NCI-H1048 (cell line): Measurements from ENCODE around the gene CGREF1.

Experiments
- DNase-seq: peaks from one replicate; lab custom pipeline; 2025; lab: John Stamatoyannopoulos, UW

CGREF1 gene

DNA sequence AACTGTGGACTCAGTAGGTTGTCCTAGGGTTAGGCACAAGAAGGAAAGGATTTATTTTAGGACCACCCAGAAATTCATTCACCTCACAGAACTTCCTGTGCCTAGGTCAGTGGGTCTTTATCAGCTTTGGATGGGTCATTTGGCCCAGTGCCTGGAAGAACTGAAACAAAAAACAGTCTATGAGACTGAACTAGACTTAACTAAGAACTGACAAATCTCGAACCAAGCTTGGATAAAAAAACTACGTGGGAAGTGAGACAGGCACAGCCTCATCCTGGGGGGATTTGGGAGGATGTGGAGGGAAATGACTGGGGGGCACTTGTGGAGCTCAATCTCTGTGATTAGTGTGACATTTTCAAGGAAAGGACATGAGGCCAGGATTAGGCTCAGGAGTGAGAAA, 45.1 kb downstream of the CGREF1 start:
- no peak for DNase-seq

DNA sequence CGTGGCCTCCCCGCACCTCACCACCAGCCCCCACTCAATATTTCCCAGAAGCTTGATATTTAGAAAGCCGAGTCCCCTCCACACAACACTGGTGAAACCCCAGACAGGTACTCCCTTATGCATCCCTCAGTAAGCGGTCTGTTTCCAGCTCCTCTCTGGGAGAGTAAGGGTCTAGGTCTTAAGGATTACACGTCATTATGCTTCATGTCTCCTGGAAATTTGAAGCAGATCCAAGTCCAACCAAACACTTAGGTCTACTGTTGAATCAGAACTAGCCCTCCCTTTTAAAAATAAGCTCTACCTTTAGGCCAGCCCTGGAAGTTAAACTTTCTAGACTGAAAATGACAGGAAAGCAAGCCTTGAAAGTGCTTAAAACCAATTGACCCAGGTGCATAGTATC, 46.0 kb downstream of the CGREF1 start:
- DNase-seq = no peak

DNA sequence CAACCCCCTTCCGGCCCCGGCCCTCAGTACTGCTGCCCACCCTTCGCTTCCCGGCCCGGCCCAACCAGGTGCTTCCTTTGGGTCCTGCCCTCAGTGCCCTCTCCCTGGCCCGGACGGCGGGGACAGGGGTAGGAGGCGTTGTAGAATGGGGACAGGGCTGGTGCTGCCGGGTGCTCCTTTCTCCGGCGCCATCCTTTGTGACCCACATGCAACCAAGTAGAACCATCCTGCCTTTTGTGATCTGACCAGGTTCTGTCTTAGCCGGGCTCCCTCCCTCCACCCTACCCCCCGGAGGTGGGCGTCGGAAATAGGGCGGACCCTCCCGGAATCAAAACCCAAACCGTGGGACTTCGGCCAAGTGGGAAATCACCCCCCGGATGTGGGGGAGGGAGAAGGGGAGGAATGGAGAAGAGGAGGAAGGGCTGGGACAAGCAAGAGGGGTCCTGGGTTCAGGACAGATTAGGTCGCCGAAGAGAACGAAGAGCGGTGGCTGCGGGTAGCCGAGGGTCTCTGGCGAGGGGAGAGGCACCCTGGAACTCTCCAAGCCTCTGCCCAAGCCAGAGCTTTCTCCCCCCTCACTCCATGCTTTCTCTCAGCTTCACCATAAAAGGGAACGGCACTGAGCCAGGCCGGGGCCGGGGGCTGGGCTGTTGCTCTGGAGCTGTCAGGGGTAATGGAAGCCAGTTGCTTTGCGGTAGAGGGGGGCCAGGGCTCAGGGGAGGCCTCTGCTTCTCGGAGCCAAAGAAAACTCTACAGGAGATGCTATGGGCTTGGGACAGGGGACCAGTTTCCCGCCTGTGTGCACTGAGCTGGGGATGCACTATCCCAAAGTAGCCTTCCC, 46.7 kb downstream of the CGREF1 start:
- no peak for DNase-seq

DNA sequence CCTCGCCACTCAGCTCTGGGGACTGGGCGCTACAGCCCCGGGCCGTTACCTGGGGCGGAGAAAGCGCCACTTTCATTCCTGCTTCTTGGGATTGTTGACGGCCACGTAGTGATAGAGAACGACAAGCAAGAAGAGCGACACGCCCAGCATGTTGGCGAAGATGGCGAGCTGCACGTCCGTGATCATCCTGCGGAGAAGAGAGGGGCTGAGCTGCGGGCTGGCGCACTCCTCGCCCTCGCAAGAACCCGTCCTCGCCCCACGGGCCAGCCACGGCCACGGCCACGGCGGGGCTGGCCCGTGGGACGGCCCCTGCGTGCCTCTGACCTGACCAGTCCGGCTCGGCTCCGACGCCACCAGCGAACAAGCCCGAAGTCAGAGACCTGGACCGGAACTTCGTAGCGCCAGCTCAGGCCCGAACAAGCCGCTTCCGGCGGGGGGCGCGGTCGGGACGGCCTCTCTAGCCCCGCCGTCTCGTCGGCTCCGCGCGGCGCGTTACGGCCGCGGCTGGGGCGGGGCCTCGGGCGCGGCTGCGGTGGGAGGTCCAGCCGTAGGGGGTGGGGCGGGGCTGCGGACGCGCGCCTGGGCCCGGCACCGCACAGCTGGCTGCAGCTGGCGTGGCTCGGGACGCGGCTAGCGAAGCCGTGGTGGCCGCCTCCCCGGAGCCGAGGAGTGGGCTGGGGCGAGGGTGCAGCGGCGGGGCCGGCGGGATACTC, 47.5 kb downstream of the CGREF1 start, which contains the start of gene OST4:
Gene OST4 (minus strand): TSS at position 378 of the 713 bp plus-strand sequence.
- DNase-seq = peak; percentile 51

DNA sequence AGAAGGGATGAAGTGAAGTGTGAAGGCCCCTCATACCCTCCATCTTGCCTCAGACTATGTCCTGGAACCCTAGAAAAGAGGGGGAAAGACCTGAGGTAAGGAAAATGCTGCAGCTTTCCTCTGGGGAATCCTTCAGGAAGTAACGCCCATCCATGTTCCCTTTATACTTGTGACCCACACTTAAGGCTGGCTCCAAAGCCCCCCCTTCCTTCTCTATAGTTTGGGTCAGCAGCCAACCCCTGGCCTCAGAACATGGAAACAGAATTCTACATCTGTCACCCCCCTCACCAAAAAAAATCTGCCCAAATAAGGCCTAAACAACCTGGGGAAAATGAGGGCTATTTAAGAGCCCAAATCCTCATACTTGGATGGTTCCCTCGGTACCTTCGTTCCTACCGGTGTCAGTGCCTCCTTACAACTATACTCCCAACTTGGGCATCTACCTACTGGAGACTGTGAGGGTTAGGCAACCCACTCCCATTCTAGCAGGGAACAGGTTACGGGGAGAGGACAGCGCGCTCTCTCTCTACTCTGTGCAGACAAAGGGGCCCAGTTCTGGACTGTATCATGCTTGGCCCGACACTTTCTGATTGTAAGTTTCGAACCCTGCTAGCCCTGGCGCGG, 48.2 kb downstream of the CGREF1 start:
- no peak for DNase-seq

DNA sequence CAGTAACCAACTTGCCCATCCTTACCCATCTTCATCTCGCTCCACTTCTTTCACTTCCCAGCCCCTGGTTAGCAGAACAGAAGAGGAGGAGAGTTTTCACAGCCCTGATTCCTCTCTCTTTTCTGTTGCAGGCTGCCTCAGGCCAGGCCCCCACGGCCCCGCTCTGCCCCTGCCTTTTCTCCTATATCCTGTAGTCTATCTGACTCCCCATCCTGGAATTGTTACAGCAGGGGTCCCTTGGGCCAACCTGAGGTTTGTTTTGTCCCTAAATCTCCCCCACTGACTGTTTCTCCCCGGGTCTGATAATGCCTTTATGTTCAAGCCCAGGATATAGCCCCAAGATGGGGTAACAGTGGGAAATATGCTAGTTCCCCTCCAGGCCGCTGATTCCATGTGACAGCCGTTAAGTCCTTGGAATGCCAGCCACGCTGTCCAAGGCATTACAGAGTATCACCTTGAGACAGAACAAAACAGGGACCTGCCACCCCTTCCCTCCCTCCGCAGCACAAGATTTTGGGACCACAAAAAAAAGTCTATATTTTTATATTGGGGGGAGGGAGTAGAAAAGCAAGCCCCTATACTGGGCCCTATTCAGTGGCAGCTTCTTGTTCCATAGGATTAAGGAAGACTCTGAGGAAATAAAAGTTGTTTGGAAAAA, 48.8 kb downstream of the CGREF1 start:
- DNase-seq = no peak

DNA sequence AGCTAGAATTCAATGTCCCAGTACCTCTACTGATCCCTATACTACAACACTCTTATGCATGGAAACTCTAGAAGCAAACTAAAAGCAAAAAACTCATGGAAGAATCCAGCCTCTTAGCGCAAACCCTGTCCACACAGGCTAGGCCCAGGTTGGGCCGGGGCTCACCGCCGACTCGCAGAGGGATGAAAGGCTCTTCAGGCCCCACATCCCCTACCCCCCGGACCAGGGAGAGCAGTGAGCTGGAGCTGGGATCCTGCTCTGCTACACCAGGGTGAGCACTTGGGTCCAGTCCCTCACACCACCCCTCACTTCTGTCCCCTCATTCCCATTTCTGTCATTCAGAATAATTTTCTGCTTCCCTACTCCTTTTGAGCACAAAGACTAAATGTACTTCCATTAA, 49.5 kb downstream of the CGREF1 start:
- DNase-seq = no peak

DNA sequence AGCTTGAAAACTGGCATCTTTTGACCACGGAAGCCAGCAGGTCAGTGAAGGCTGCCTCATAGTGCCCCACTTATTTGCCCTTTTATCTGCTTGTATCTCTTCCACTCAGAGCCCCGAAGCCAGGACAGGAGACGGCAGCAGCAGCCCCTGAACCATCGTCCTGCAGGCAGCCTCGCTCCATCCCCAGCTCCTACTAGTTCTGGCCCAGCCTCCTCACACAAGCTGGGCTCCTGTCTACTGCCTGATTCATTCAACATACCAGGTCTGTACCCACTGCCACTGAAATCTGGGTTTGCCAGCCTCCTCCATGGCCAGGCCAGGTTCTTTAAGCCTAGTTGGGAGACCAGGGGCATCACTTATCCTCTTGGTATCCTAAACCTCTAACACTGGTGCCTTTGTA, 51.5 kb downstream of the CGREF1 start:
- no peak for DNase-seq

DNA sequence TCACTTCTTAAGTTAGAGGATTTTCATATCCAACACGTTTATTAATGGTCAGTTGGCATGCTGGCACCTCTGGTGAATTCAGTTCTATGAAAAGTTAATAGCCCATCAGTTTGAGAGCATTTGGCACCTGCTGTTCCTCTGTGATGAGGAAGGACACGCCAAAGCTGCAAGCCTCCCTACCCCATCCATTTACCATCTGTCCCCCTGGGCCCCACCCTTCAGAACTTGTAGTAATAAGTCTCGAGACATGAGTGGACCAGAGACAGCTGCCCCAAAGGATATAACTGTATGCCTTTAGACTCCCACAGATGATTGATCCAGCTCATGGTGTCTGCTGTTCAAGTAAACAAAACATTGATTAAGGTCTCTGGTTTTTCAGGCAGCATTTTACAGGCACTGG, 53.8 kb downstream of the CGREF1 start:
- DNase-seq = no peak

DNA sequence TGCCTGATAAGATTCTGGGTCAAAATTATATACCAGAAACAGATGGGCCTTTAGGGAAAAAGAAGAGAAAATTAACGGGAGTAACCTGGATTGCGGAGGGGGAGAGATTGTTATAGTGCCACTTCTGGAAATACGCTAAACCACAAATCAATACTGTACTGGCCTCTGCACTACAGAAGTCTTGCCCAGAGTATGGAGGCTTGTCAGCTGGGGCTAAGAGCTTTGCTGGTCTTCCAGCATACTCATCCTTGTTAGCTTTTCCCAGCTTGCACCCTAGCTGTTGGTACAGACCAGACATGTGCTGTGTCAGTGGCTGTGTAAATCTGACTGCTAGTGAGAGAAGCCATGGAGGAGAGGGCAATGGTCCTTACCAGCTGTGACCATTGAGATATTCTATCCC, 58.6 kb downstream of the CGREF1 start:
- DNase-seq = no peak

DNA sequence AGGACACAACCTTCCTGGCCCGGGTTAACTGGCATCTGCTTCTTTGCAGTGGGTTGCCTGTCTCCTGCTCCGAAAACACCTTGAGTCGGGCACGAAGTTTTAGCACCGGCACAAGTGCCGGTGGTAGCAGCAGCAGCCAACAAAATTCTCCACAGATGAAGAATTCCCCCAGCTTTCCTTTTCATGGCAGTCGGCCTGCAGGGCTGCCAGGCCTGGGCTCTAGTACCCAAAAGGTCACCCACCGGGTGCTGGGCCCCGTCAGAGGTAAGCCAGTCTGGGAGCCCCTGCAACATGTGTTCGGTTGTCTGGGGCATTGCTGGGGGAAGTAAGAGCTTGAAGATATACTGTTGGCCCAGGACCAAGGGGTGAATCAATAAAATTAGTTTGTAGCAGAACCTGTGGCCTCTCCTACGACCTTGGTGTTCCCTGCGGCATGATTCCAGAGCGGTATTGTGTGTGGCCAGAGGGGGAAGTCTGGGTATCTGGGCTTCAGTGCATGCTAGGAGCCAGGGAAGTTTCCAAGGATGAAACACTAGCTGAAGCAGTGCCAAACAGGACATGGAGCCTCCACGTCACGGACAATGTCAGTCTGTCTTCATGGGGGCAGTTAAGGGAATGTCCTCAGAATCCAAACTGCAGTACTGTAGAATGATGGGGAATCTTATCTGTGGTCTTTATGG, 59.6 kb downstream of the CGREF1 start:
- no peak for DNase-seq

DNA sequence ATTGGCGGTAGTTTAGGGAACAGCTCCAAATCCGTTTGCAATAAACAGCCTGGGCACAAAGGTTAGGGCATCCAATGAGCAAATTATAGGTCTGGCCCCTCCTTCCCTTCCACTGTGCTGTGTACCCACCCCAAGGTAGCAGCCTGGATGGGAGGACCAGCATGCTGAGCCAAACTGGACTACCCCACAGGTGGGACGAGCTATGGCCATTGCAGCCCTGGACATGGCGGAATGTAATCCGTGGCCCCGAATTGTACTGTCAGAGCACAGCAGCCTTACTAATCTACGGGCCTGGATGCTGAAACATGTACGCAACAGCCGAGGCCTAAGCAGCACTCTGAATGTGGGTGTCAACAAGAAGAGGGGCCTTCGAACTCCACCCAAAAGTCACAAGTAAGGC, 60.7 kb downstream of the CGREF1 start:
- DNase-seq = no peak

DNA sequence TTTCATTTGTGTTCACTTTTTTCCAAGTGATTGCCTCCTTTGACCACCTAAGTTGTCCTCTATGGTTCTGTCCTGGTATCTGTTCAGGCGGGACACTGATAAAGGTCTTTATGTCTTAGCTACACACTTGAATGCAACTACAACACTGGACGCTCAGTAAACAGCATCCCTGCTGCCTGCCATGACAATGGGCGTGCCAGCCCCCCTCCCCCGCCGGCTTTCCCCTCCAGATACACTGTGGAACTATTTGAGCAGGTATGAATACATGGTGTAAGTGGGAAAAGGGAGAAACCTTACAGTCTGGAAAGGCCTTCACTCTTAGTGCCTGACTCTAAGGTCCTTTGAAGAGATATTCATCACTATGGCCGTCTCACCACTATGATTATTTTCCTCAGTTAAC, 61.7 kb downstream of the CGREF1 start:
- no peak for DNase-seq

DNA sequence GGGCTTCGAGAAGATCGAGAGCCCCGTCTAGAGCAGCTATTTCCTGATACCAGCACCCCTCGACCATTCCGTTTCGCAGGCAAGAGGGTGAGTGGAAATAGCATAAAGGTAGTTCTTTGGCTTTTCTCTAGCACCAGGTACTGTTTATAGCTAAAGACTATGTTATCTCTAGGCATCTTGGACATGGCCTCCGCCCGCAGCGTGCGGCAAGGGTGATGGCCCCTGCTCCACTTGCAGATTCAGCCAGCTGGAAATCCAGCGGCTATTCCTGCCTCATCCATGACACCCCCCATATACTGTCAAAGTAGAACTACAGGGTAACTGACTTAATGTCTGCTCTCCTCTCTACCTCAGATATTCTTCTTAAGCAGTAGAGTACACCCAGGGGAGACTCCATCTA, 64.2 kb downstream of the CGREF1 start:
- DNase-seq = no peak

DNA sequence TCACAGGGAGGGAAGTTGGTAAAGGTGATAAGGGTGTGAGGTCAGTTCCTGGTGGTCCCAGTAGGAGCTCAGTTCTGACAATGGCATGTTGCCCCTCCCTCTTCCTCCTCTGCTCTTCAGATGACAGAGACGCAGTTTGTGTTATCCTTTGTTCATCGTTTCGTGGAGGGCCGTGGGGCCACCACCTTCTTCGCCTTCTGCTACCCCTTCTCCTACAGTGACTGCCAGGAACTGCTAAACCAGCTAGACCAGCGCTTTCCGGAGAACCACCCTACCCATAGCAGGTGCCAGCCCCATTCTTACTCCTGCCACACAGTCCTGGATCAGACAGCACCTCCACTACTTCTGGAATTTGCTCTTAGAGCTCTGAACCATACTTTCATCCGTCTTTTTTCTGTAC, 65.2 kb downstream of the CGREF1 start:
- no peak for DNase-seq

DNA sequence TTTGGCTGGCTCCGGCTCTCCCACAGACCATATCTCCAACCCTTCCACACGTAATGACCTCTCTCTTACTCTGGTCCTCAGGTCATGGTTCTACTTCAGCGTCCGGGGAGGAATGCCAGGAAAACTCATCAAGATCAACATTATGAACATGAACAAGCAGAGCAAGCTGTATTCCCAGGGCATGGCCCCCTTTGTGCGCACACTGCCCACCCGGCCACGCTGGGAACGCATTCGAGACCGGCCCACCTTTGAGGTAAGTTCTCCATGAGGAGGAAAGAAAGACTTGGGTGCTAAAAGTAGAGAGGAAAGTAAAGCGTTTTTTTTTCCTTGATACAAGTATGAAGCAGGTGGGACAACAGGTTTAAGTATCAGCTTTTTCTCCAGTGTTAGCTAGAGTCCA, 65.6 kb downstream of the CGREF1 start:
- DNase-seq = no peak

DNA sequence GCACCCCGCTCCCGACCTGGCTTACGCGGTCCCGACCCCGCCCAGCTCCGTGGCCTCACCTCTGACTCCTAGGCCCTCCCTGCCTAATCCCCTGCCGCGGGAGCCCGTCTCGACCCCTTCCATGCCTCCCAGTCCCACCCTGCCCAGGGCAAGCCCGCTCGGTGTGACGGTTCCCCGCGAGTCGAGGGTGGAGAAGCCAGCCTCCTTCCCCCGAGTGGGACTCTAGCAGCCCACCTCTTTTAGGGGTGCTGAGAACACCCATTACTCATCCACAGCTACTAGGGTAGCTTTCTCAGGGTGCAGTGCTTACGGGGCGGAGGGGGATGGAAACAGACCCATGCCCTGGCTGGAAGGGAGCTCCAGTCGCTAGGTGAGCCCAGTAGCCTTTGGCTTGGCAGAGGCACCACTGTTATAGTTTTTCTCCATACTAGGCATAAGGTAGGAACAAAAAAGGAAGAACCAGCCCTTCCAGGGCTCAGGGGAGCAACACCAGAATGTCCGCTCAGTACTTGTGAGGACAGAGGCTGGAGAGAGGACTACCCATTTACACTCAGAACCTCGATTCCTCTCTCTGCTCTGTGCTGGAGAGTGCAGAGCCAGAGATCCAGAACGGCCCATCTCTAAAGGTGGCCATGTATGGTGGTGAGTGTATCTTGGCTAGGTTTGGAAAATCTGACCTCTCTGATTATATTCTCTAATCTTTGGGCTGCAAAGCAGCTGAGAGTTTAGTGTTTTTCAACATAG, 66.9 kb downstream of the CGREF1 start:
- DNase-seq = no peak

DNA sequence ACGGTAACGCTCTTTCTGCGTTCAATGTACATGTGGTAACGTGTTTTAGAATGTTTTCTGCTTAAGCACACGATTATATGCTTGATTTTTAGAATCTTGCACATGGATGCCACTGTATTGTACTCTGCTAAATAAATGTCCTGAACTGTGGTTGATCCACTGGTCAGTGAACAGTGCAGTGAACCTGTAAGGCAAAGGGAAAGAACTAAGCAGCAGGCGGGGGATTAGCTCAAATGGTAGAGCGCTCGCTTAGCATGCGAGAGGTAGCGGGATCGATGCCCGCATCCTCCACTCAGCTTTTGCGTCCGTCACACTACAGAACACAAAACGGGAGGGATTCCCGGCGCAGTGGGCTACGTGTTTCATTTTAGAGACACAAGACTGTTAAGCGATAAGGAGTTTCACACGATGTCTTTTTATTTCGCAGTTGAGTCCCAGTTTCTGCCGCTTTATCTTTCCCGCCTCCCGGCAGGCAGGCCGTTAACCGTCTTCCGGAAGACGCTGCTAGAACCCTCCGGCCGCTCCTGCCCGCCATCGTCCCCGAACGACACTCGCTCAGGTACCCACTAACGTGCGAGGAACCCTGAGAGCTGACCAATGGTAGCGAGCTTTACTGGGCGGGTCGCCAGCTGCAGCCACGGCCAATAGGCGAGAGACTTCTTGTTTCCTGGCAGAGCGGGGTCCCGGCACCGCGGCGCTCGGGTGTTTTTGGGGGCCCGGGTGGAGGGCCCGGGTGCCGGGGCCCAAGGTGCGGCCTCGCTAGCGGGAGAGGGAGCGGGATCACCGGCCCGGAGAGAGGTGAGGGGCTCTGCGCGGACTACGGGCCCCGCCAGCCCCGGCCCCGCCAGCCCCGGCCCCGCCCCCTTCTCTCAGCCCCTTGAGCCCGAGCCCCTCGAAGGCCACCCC, 67.7 kb downstream of the CGREF1 start, which contains the start of gene AGBL5:
Gene AGBL5 (plus strand): TSS at position 673 of the 906 bp plus-strand sequence. CDS start 1,291 bp downstream, outside the sequence.
- DNase-seq = peak; percentile 82
